GM23248 (cell line): ENCODE data around the gene SPSB4. TPM values are rescaled to one million over a fixed set of nuclear protein-coding genes. Genes with fewer than 3 reads are reported as not detected.

Experiments used
- DNase-seq: peaks from one replicate; pipeline ENCODE4 v3.0.0-alpha.2; 2015
- H2AFZ ChIP-seq: fragments of 200-600 bp; sonication (generic); 2 replicates; pipeline ENCODE4 v1.6.1; 2016; ENCODE audit warnings: antibody characterized with exemption
- H3F3A ChIP-seq: fragments of 200-600 bp; sonication (generic); 2 replicates; pipeline ENCODE4 v1.6.1; 2016; ENCODE audit warnings: mild to moderate bottlenecking, antibody characterized with exemption, mixed run types; ENCODE audit not compliant: insufficient read depth
- H3K27ac ChIP-seq: fragments of 200-600 bp; sonication (generic); 2 replicates; pipeline ENCODE4 v1.5.1; 2016; ENCODE audit warnings: mild to moderate bottlenecking
- H3K27me3 ChIP-seq: fragments of 200-600 bp; sonication (generic); replicated peaks from 2 replicates; pipeline ENCODE4 v1.6.1; 2016; ENCODE audit warnings: mild to moderate bottlenecking; ENCODE audit not compliant: insufficient read depth
- H3K36me3 ChIP-seq: fragments of 200-600 bp; sonication (generic); 2 replicates; pipeline ENCODE4 v1.6.1; 2016; ENCODE audit warnings: low read depth, mild to moderate bottlenecking
- H3K4me1 ChIP-seq: fragments of 200-600 bp; sonication (generic); 2 replicates; pipeline ENCODE4 v1.6.1; 2016; ENCODE audit warnings: mild to moderate bottlenecking; ENCODE audit not compliant: insufficient read depth
- H3K4me2 ChIP-seq: fragments of 200-600 bp; sonication (generic); one replicate; pipeline ENCODE4 v1.6.1; 2016; ENCODE audit warnings: mild to moderate bottlenecking; ENCODE audit not compliant: unreplicated experiment
- H3K4me3 ChIP-seq: fragments of 200-600 bp; sonication (generic); 2 replicates; pipeline ENCODE4 v1.5.1; 2016; ENCODE audit warnings: mild to moderate bottlenecking
- H3K79me2 ChIP-seq: fragments of 200-600 bp; sonication (generic); 2 replicates; pipeline ENCODE4 v1.6.1; 2016; ENCODE audit warnings: mild to moderate bottlenecking; ENCODE audit not compliant: insufficient read depth
- H3K9ac ChIP-seq: fragments of 200-600 bp; sonication (generic); 2 replicates; pipeline ENCODE4 v1.6.1; 2016; ENCODE audit warnings: mild to moderate bottlenecking
- H3K9me2 ChIP-seq: fragments of 200-600 bp; sonication (generic); 2 replicates; pipeline ENCODE4 v1.6.1; 2016; ENCODE audit warnings: mixed run types, mild to moderate bottlenecking, moderate library complexity; ENCODE audit not compliant: insufficient read depth
- H3K9me3 ChIP-seq: fragments of 200-600 bp; sonication (generic); one replicate; pipeline ENCODE4 v1.6.1; 2017; ENCODE audit warnings: low read depth
- H4K20me1 ChIP-seq: fragments of 200-600 bp; sonication (generic); 2 replicates; pipeline ENCODE4 v1.6.0; 2016; ENCODE audit not compliant: insufficient read depth
- EZH2 ChIP-seq: fragments of 200-600 bp; sonication (generic); IDR thresholded peaks from 2 replicates; pipeline ENCODE4 v1.6.1; 2018; ENCODE audit warnings: antibody characterized with exemption, mild to moderate bottlenecking; ENCODE audit not compliant: insufficient read depth, poor library complexity, severe bottlenecking
- EZH2phosphoT487 ChIP-seq: fragments of 200-600 bp; sonication (generic); IDR thresholded peaks from 2 replicates; pipeline ENCODE4 v1.6.1; 2018; ENCODE audit warnings: antibody characterized with exemption, moderate library complexity, mild to moderate bottlenecking, low read depth; ENCODE audit not compliant: insufficient read depth
- WGBS, 2 experiments: methylation state at CpG; one replicate each; pipeline ENCODE4 v1.1.6; 2015 to 2017; ENCODE audit warnings: low lambda C conversion rate in 2 of 2, low coverage in 1 of 2; ENCODE audit errors: missing lambda C conversion rate in 2 of 2; 5-methylcytosine and 5-hydroxymethylcytosine counted together
- in situ Hi-C: fragments of 300-500 bp; cut with MboI; formaldehyde crosslinking; loops from 2 replicates; pipeline ENCODE4 v1.15.0; 2020
- polyA plus RNA-seq: library from polyadenylated mRNA; unstranded; fragments of >200 nt; fragmentation: Nextera tagmentation; extraction: Ambion mirVana; gene quantifications from 2 replicates; pipeline ENCODE4 v1.2.1, GENCODE V29; 2016
- total RNA-seq: library from RNA; depleted of rRNA; stranded (reverse); fragments of >200 nt; shearing (Covaris generic); gene quantifications from 2 replicates; pipeline ENCODE4 v1.2.3, GENCODE V29; 2014

The SPSB4 gene
- total and polyA plus RNA-seq, 2 experiments from 2014 or later = not detected

DNA sequence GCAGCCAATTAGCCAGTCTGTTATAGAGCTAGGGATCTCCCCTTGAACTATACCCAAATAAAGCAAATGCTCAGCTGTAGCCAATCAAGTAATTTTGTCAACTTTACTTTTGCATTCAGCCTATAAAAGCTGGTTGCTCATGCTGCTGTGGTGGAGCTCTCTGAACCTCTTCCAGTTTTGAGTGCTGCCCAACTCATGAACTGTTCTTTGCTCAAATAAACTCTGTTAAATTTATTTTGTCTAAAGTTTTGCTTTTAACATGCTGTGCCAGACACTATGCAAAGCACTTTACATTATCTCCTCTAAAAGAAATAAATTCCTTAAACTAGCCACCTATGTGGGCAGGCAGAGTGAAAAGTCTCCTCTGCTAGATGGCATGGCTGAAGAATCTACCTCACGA lies 128.8 kb downstream of the SPSB4 start:
- TF ChIP-seq EZH2 (no peak), EZH2phosphoT487 (no peak)
- Histone ChIP-seq H3K4me3 (no peak overlapping the region), H3K36me3 (no peaks in the 10 kb centered on the region), H4K20me1 (no peaks in the 10 kb centered on the region), H2AFZ (no peak overlapping the region), H3K79me2 (no peaks in the 10 kb centered on the region), H3K9me3 (no peaks in the 10 kb centered on the region), H3F3A (no peaks in the 10 kb centered on the region), H3K27me3 (peaks cover 6% of the 10 kb centered on the region; the same call in 1 of the 2 replicates), H3K9me2 (no peaks in the 10 kb centered on the region), H3K27ac (no peak overlapping the region), H3K9ac (no peak overlapping the region), H3K4me1 (no peaks in the 10 kb centered on the region), H3K4me2 (no peak overlapping the region)
- in situ Hi-C loops = no loop called here
- 17 to 21% methylated on average over 1 of the region's 1 CpG for WGBS, 2 experiments
- DNase-seq = no peak

GRCh38 chr3:141181196-141181595 lies 130.0 kb downstream of the SPSB4 start:
- WGBS, 2 experiments = 30 to 31% methylated on average over 4 of the region's 4 CpGs
- in situ Hi-C loops = no loop called here
- Histone ChIP-seq H4K20me1 (no peaks in the 10 kb centered on the region), H3F3A (no peaks in the 10 kb centered on the region), H3K9me3 (no peaks in the 10 kb centered on the region), H3K4me1 (no peaks in the 10 kb centered on the region), H2AFZ (no peak overlapping the region), H3K27me3 (peaks cover 6% of the 10 kb centered on the region; the same call in 1 of the 2 replicates), H3K79me2 (no peaks in the 10 kb centered on the region), H3K27ac (no peak overlapping the region), H3K36me3 (no peaks in the 10 kb centered on the region), H3K9ac (no peak overlapping the region), H3K9me2 (no peaks in the 10 kb centered on the region), H3K4me3 (no peak overlapping the region), H3K4me2 (no peak overlapping the region)
- no peak for DNase-seq
- TF ChIP-seq EZH2 = no peak
- no peak for TF ChIP-seq EZH2phosphoT487

- TF ChIP-seq EZH2 (no peak), EZH2phosphoT487 (no peak)
- no peaks in the 10 kb centered on the region for H3K9me3 ChIP-seq
- H3K27me3 ChIP-seq = peaks cover 6% of the 10 kb centered on the region; the same call in 1 of the 2 replicates
- no peaks in the 10 kb centered on the region for H3K79me2 ChIP-seq
- no peaks in the 10 kb centered on the region for H3K9me2 ChIP-seq
- WGBS, 2 experiments = 6 to 10% methylated on average over 3 of the region's 3 CpGs
- H3K27ac ChIP-seq = no peak overlapping the region
- DNase-seq = no peak
- in situ Hi-C loops = no loop called here
- H3K36me3 ChIP-seq = no peaks in the 10 kb centered on the region
- H4K20me1 ChIP-seq = no peaks in the 10 kb centered on the region
- H3K4me2 ChIP-seq = no peak overlapping the region
- H3K9ac ChIP-seq = no peak overlapping the region
- no peaks in the 10 kb centered on the region for H3F3A ChIP-seq
- no peaks in the 10 kb centered on the region for H3K4me1 ChIP-seq
- H3K4me3 ChIP-seq = no peak overlapping the region
- H2AFZ ChIP-seq = no peak overlapping the region
These were observed 130.7 kb downstream of the SPSB4 start for GRCh38 chr3:141181819-141182218.

- Histone ChIP-seq H3K79me2 (no peaks in the 10 kb centered on the region), H3K4me1 (no peaks in the 10 kb centered on the region), H4K20me1 (no peaks in the 10 kb centered on the region), H3K27ac (no peak overlapping the region), H3K36me3 (no peaks in the 10 kb centered on the region), H3K9me2 (no peaks in the 10 kb centered on the region), H2AFZ (no peak overlapping the region), H3F3A (no peaks in the 10 kb centered on the region), H3K27me3 (peaks cover 6% of the 10 kb centered on the region; the same call in 1 of the 2 replicates), H3K4me3 (no peak overlapping the region), H3K9ac (no peak overlapping the region), H3K4me2 (no peak overlapping the region), H3K9me3 (no peaks in the 10 kb centered on the region)
- WGBS, 2 experiments = 34 to 36% methylated on average over 2 of the region's 2 CpGs
- no peak for DNase-seq
- in situ Hi-C loops = no loop called here
- no peak for TF ChIP-seq EZH2
- no peak for TF ChIP-seq EZH2phosphoT487
These were observed 132.5 kb downstream of the SPSB4 start for GRCh38 chr3:141183606-141184005.

DNA sequence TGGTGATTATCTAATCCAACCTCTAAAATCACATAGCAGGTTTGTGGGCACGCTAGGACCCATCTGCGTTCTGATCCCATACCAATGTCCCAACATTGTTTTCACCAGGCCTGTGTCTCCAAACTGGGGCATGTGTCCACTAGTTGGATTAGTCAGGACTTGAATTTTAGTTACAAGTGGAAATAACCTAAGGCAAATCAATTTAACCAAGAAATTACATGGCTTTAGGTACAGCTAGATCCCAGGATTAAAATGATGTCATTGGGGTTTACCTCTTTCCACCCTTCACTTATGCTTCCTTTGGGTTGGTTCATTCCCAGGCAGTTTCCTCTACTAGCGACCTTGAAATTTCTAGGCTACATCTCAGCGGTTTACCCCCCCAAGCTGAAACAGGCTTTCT lies 133.3 kb downstream of the SPSB4 start:
- no peaks in the 10 kb centered on the region for H3F3A ChIP-seq
- in situ Hi-C loops = no loop called here
- 62 to 66% methylated on average over 4 of the region's 4 CpGs for WGBS, 2 experiments

More for the DNA sequence above, 133.3 kb downstream of the SPSB4 start:
- Histone ChIP-seq H3K36me3 (no peaks in the 10 kb centered on the region), H3K9me2 (no peaks in the 10 kb centered on the region), H3K4me3 (no peak overlapping the region), H3K4me1 (no peaks in the 10 kb centered on the region), H3K27me3 (peaks cover 6% of the 10 kb centered on the region; the same call in 1 of the 2 replicates), H3K4me2 (no peak overlapping the region), H3K27ac (no peak overlapping the region), H3K79me2 (no peaks in the 10 kb centered on the region), H3K9me3 (no peaks in the 10 kb centered on the region), H4K20me1 (no peaks in the 10 kb centered on the region), H2AFZ (no peak overlapping the region), H3K9ac (no peak overlapping the region)
- no peak for DNase-seq
- TF ChIP-seq EZH2 (no peak), EZH2phosphoT487 (no peak)
